HUDEP-2 (cell line): ENCODE results near the gene XXYLT1.
"Not testable (repeated sequence)": the region's sequence is repeated elsewhere in the genome, so short reads cannot be mapped to it uniquely, and the experiment has no call there.

ENCODE experiments used
- DNase-seq, 76 experiments: peaks; one replicate each; lab custom pipeline; 2025; ENCODE audit not compliant: unreplicated experiment in 76 of 76; lab: John Stamatoyannopoulos, UW

The XXYLT1 gene

DNA sequence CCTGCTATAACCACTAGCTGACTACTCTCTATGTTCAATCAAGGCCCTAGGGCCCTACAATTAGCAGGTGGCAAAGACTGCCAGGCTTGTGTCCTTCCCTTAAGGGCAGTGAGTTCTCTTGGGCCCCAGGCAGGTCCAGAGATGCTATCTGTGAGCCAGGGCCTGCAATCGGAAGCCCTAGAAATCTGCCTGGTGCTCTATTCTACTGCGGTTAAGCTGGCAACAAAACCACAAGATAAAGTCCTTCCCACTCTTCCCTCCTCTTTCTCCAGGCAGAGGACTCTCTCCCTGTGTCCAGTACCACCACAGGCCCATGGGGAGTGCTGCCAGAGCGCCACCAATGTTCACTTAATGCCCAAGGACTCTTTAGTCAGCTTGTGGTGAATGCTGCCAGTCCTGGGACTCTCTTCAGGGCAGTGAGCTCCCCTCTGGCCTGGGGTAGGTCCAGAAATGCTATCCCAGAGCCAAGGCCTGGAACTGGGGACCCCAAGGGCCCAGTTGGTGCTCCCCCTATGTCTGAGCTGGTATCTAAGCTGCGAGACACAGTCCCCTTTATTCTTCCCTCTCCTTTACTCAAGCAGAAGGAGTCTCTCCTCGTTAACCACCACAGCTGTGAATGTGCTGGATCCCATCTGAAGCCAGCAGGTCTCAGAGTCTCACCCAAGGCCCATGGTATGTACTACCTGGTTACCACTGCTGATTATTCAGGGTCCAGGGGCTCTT lies 34.7 kb downstream of the XXYLT1 start:
- no peak for DNase-seq

GRCh38 chr3:195230244-195230643 lies 40.7 kb downstream of the XXYLT1 start:
- DNase-seq, result no peak

- not testable (repeated sequence) for DNase-seq
Measured at GRCh38 chr3:195228886-195229285, 42.1 kb downstream of the XXYLT1 start.

GRCh38 chr3:195227871-195228270 lies 43.1 kb downstream of the XXYLT1 start:
- DNase-seq, result no peak

DNA sequence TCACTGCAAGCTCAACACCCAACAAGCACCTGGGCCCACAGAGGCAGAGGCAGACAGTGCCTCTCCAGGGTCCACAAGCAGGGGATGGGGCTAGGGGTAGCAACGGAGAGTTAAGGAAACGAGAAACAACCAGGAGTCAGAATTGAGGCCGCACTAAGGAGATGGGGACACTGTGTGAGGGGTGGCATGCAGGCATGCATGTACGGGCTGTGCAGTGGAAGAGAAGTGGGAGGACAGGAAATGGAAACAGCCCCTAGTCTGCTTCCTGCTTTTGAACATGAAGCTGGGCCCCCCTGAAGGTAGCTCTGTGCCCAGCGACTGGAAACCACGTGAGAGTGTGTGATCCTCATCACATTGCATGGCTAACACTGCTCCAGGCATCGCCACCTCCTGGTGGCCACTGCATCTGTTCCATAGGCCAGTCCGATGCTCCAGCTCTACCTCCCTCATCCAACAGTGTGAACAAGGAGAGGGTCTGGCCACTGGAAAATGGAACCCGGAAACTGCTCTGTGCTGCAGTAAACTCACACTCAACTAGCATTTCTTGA lies 44.0 kb downstream of the XXYLT1 start:
- DNase-seq, result peak in 5 of 76 experiments; percentile 1 to 12 (median 4)

GRCh38 chr3:195226445-195226844 lies 44.5 kb downstream of the XXYLT1 start:
- no peak for DNase-seq

- DNase-seq, result no peak
Measured at GRCh38 chr3:195224980-195225580, 45.9 kb downstream of the XXYLT1 start.

- no peak for DNase-seq
Measured at GRCh38 chr3:195224156-195224979, 46.6 kb downstream of the XXYLT1 start.

DNA sequence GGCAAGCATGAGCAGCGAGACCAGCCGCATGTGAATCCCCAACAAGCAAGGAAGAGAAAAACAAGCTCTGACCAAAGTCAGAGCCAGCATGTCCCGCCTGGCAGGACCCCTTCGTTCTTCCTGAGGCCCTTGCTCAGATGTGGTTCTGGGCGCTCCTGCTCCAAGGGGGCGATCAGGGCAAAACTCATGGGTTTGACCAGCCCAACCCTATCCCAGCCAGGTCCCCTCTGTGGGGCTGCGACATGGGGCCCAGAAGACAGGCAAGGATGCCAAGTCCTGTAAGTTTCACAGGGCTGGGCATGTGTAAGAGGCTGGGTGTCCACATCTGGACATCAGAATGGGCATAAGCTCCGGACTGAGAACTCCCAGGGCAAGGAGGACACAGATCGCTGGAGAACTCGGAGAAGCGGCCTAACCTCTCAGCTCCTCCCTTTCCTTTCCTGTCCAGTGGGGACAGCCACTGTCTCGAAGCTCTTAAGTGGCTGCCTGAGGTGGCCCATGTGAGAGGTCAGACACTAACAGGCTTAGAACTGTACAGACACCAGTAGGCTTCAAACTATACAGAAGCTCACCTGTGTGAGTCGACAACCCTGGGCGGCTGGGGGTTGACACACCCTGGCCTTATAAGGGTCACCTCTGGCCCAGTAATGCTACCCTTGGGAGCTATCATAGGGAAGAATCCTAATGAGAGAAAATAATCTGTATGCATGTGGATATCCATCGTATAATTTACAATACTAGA lies 48.9 kb downstream of the XXYLT1 start:
- no peak for DNase-seq

- peak in 38 of 76 experiments; percentile 1 to 65 (median 20) for DNase-seq
Measured at GRCh38 chr3:195221015-195221853, 49.7 kb downstream of the XXYLT1 start.

GRCh38 chr3:195219351-195220230 lies 51.4 kb downstream of the XXYLT1 start:
- DNase-seq, result no peak

GRCh38 chr3:195218331-195218730 lies 52.6 kb downstream of the XXYLT1 start:
- not testable (repeated sequence) for DNase-seq

DNA sequence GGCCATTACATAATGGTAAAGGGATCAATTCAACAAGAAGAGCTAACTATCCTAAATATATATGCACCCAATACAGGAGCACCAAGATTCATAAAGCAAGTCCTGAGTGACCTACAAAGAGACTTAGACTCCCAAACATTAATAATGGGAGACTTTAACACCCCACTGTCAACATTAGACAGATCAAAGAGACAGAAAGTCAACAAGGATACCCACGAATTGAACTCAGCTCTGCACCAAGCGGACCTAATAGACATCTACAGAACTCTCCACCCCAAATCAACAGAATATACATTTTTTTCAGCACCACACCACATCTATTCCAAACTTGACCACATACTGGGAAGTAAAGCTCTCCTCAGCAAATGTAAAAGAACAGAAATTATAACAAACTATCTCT lies 55.4 kb downstream of the XXYLT1 start:
- DNase-seq, result not testable (repeated sequence)

DNA sequence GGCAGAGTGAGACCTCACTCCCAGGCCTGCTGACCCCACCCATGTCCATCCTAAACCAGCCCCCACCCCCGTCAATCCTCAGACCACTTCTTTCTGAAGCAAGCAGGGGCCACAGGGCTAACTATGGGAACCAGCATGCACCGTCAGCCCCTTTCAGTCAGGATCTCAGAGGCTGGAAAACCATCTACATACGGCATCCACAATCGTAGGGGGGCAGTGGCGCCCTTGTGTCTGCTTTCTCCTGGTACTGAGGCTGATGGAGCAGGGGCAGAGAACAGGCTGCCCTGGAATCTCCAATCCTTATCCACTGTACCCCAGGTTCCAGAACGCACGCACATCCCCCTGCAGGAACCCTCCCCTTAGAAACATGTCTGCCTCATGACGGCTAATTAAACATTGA lies 56.6 kb downstream of the XXYLT1 start:
- no peak for DNase-seq

- DNase-seq, result no peak
Measured at GRCh38 chr3:195213639-195214315, 57.2 kb downstream of the XXYLT1 start.

GRCh38 chr3:195212749-195213375 lies 58.1 kb downstream of the XXYLT1 start:
- DNase-seq, result no peak

- DNase-seq, result no peak
Measured at GRCh38 chr3:195212033-195212748, 58.8 kb downstream of the XXYLT1 start.
